ENCODE measurements around the gene PTPRN2. TPM values are rescaled to one million over a fixed set of nuclear protein-coding genes. Genes with fewer than 3 reads are reported as not detected.
A peak's percentile ranks its signal among the peaks of the same experiment; 100 is the strongest.

The PTPRN2 gene
- polyA plus RNA-seq, 6 donors from 2014 or later = 1.4 to 4.6 (median 3.8) TPM

DNA sequence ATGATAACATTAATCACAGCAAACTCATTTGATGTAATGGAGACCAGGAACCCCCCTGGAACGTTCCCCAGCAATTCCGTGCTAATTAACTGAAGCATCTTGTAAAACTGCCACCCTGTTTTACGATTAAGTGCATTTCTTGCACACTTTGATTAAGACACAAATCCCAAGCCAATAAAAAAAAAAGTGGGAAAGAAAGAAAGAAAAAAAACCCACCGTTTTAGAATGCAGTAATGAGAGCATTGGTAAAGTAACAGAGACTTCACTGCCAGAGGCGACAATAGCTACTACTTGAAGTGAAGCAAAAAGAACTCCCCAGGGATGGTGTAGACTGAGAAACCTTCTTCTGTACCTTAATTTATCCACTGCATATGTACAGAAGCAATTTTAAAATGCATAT lies 616.1 kb downstream of the PTPRN2 start:
- peaks cover 0 to 9% of the 10 kb centered on the region in 2 donors for H3K36me3 Mint-ChIP-seq
- no peak overlapping the region for H3K4me3 Mint-ChIP-seq
- DNase-seq (no peak), ATAC-seq (ENCODE audit: low read depth in 2 of 2) (no peak)
- H3K27me3 Mint-ChIP-seq = no peaks in the 10 kb centered on the region
- no peaks in the 10 kb centered on the region for H3K4me1 Mint-ChIP-seq
- H3K9me3 Mint-ChIP-seq = peaks cover 11 to 59% (median 34%) of the 10 kb centered on the region in 7 donors
- no peak overlapping the region for H3K27ac Mint-ChIP-seq

DNA sequence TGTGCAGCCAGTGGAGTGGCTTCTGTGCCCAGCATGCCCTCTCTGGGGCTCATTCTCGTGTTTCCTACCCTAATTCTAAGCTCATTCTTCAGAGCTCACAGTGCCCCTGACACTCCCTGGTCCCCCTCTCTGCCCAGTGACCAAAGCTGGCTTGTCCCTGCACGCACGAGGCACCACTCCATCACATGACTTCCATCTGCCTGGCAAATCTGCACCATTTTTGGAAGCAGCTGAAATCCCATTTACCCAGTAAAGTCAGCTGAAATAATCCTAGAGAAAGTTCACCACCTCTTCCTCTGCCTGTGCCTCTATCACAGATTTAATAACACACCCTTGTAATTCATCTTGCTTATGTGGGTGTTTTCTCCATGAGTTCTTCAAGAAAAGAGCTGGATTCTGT lies 616.9 kb downstream of the PTPRN2 start:
- Mint-ChIP-seq H3K27me3 (no peaks in the 10 kb centered on the region), H3K4me1 (no peaks in the 10 kb centered on the region), H3K27ac (no peak overlapping the region), H3K36me3 (peaks cover 0 to 9% of the 10 kb centered on the region in 2 donors), H3K9me3 (peaks cover 11 to 59% (median 32%) of the 10 kb centered on the region in 7 donors), H3K4me3 (no peak overlapping the region)
- DNase-seq (no peak), ATAC-seq (ENCODE audit: low read depth in 2 of 2) (no peak)

DNA sequence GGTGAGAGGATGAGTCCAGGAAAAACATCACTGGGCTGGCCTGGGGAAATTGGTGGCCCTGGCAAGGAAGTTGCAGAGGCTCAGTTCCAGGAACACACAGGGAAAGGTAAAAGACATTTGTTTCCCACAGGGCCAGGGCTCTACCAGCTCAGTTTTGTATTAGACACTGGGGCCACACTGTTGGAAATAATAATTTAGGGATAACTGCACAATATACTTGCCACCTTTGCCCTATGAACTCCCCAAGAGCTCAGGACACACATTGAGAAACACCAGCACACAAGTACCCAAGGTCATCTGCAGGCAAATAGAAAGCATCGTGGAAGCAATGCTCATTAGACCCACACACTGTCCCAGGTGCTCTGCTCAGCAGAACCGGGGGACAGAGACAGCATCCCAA lies 617.6 kb downstream of the PTPRN2 start:
- Mint-ChIP-seq H3K27me3 (peaks cover 0 to under 1% (median 0%) of the 10 kb centered on the region in 3 donors), H3K9me3 (peaks cover 4 to 54% (median 25%) of the 10 kb centered on the region in 7 donors), H3K27ac (no peak overlapping the region), H3K4me1 (no peaks in the 10 kb centered on the region), H3K4me3 (no peak overlapping the region), H3K36me3 (peaks cover 0 to 2% of the 10 kb centered on the region in 2 donors)
- DNase-seq (no peak), ATAC-seq (ENCODE audit: low read depth in 2 of 2) (no peak)

DNA sequence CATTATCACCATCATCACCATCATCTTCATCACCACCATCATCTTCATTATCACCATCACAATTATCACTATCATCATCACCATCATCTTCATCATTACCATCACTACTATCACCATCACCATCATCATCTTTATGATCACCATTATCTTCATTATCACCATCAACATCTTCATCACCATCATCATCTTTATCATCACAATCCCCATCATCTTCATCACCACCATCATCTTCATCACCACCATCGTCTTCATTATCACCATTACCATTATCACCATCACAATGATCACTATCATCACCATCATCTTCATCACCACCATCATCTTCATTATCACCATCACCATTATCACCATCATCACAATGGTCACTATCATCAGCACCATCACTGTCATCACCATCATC lies 621.1 kb downstream of the PTPRN2 start:
- H3K4me3 Mint-ChIP-seq = no peak overlapping the region
- H3K4me1 Mint-ChIP-seq = no peaks in the 10 kb centered on the region
- no peak for ATAC-seq (ENCODE audit: low read depth in 2 of 2)
- H3K27ac Mint-ChIP-seq = no peak overlapping the region
- H3K27me3 Mint-ChIP-seq = peaks cover 0 to 5% (median 0%) of the 10 kb centered on the region in 3 donors
- DNase-seq = no peak
- peaks cover 6 to 31% (median 10%) of the 10 kb centered on the region in 7 donors for H3K9me3 Mint-ChIP-seq
- H3K36me3 Mint-ChIP-seq = no peaks in the 10 kb centered on the region

DNA sequence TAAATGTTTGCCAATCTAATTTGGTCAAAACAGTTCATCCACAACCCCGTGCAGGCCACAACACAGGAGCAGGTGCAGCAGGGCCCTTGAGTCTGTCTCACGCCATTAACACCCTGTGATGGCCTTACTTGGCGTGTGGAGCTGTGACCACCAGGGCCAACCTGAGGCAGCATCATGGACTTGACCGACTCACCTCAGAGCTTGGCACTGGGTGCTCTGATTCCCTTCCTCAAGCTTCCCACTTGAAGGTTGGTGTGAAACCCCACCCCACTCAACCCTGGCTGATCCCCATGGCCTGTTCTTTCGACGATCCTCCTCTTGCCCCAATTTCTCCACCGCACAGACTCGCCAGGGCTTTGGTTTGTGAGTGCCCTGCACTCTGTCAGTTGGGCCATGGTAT lies 623.1 kb downstream of the PTPRN2 start:
- no peak for DNase-seq
- ATAC-seq (ENCODE audit: low read depth in 2 of 2) = no peak
- H3K4me3 Mint-ChIP-seq = peak overlapping the region in 1 of 8 donors; percentile 57
- H3K27ac Mint-ChIP-seq = no peak overlapping the region
- peaks cover 0 to 19% (median 7%) of the 10 kb centered on the region in 7 donors for H3K9me3 Mint-ChIP-seq
- H3K4me1 Mint-ChIP-seq = no peaks in the 10 kb centered on the region
- peaks cover 0 to 11% (median 0%) of the 10 kb centered on the region in 3 donors for H3K27me3 Mint-ChIP-seq
- no peaks in the 10 kb centered on the region for H3K36me3 Mint-ChIP-seq

DNA sequence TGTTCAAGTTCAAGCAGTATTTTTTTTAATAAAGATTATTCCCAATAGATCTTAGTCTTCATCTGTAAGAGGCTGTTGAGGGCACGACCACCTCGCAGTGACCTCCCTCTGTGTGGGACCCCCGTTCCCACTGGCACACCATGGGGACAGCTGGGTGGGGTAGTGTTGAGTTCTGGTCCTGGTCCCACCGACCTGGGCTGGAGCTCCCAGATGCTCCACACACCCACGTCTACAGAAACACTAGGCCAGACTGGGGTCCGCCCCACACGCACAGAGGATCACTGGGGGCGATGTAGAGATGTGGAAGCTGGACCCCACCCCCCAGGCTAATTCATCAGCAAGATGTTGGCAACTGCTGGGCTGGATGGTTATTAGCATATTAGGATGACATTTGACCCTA lies 623.6 kb downstream of the PTPRN2 start:
- no peak overlapping the region for H3K4me3 Mint-ChIP-seq
- H3K4me1 Mint-ChIP-seq = no peaks in the 10 kb centered on the region
- no peaks in the 10 kb centered on the region for H3K36me3 Mint-ChIP-seq
- H3K27ac Mint-ChIP-seq = no peak overlapping the region
- no peak for DNase-seq
- no peak for ATAC-seq (ENCODE audit: low read depth in 2 of 2)
- H3K9me3 Mint-ChIP-seq = peaks cover 2 to 18% (median 5%) of the 10 kb centered on the region in 7 donors
- peaks cover 0 to 11% (median 0%) of the 10 kb centered on the region in 3 donors for H3K27me3 Mint-ChIP-seq

DNA sequence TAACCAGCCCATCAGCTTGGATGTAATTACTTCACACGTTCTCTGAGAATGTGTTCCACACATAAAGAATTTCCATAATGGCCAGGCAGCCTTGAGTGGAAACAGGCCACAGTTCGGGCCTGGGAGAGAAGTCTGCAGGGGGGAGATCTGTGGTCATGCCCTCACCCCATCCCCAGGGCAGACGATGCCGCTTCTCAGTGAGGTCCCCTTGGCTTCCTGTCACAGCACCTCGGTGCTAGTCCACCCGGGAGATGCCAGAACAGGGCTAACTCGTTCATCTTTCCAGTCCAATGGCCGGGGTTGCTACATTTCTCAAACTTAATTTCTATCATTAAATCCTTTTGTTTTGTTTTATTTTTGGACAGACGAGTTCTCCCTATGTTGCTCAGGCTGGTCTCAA lies 624.1 kb downstream of the PTPRN2 start:
- H3K27me3 Mint-ChIP-seq = peaks cover 0 to 11% (median 0%) of the 10 kb centered on the region in 3 donors
- no peak overlapping the region for H3K4me3 Mint-ChIP-seq
- no peaks in the 10 kb centered on the region for H3K4me1 Mint-ChIP-seq
- no peak overlapping the region for H3K27ac Mint-ChIP-seq
- H3K36me3 Mint-ChIP-seq = no peaks in the 10 kb centered on the region
- peaks cover 2 to 19% (median 3%) of the 10 kb centered on the region in 7 donors for H3K9me3 Mint-ChIP-seq
- DNase-seq (no peak), ATAC-seq (ENCODE audit: low read depth in 2 of 2) (no peak)

DNA sequence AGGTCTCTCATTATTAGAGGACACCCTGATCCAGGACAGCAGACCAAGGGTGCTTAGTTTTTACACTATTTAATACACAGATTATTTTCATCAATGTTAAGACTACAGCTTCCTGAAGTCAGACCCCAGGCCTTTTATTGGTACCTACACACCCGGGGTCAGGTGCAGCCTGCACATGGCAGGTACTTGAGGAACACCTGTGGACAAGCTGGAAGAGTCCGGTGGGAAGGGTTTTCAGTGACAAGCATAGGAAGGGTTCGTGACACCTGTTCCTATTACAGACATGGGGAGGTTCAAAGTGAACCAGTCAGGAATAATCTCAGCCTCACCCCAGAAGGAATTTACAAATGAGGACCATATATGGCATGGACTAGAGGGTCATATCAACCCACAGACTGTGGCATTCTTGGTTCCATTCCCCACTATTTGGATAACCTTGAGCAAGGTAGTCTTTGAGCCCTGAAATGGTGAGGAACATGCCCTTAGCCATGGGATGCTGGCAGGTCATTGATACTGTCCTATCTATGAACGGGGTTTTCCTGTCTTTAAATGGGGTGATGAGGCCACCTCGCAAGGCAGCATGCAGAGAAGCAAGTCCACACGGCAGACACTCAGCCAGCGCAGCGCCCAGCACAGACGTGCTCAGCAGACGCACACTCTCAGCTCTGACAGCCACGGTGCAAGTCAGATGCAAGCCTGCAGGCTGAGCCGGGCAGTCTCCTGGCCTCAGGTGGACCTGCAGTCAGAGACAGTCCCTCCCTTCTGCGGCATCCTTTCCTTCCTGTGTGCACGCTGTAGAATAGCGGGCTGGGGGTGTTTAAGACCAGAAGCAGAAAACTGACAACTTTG lies 624.9 kb downstream of the PTPRN2 start:
- Mint-ChIP-seq H3K9me3 (peaks cover 0 to 13% (median 6%) of the 10 kb centered on the region in 7 donors), H3K36me3 (no peaks in the 10 kb centered on the region), H3K4me1 (no peaks in the 10 kb centered on the region), H3K4me3 (no peak overlapping the region), H3K27ac (no peak overlapping the region), H3K27me3 (peaks cover 0 to 11% (median 4%) of the 10 kb centered on the region in 3 donors)
- DNase-seq (no peak), ATAC-seq (ENCODE audit: low read depth in 2 of 2) (no peak)

DNA sequence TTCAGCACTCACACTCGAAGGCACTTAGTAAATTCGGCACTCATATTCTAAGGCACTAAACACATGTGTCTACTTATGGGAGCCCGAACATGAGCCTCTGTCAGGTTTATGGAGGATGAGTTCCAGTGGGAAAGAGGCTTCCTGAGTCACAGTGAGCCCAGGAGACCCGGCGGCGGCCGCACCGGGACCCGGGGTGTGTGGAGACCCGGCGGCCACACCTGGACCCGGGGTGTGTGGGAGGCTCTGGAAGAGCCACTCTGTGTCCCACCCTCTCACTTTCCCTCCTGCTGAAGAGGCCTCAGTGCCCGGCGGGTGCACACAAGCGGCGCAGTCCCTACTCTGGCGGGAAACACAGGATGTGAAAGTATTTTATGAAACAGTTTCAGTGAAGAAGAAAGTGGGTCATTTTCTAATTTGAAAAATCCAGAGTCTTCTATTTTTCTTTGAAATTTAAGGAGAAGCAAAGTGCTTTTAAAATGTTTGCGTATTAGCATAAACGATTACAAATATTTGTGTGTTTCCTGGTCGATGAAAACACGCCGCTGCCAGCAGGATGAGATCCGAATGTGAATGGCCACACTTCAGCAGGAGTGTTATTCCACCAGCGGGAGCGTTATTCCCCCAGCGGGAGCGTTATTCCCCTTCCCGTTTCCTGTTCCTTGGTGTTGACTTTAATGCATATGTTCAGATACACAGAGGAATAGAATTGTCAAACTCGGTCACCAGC lies 625.7 kb downstream of the PTPRN2 start:
- Mint-ChIP-seq H3K4me3 (no peak overlapping the region), H3K9me3 (peaks cover 0 to 13% (median 7%) of the 10 kb centered on the region in 7 donors)

DNA sequence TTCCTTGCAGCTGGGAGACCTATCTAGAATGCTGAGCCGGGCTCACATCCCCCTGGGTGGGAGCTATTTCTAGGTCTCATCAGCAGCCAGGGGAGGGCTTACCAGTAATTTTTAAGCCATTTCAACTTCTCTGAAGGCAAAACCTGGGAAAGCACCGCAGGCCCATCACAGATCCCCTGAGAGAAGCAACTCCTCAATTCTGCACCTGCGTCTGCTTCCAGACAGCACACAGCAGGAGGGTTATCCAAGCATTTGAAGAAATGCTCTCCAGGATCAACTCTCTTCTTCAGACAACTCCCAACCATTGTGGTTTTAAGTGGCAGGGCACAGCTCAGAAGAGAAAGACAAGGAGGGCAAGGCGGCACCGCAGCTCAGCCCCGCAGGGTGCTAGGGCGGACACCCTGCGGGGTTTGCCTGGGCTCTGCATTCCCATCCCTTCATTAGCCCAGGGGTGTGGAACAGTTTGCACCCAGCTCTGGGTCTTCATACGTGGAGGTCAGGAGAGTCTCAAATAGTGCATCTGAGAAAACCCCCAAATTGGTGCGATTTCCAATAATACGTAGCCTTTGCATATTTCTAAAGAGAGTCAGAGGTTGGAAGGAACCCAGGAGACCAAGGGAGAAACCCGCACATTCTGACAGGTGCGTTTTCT lies 632.1 kb downstream of the PTPRN2 start:
- Mint-ChIP-seq H3K4me3 (no peak overlapping the region), H3K27ac (no peak overlapping the region), H3K27me3 (peaks cover 0 to 7% (median 4%) of the 10 kb centered on the region in 3 donors), H3K36me3 (no peaks in the 10 kb centered on the region), H3K4me1 (no peaks in the 10 kb centered on the region), H3K9me3 (peaks cover 0 to 10% (median 7%) of the 10 kb centered on the region in 7 donors)
- no peak for ATAC-seq (ENCODE audit: low read depth in 2 of 2)
- no peak for DNase-seq

More for the DNA sequence above, 625.7 kb downstream of the PTPRN2 start:
- DNase-seq (no peak), ATAC-seq (ENCODE audit: low read depth in 2 of 2) (no peak)
- no peak overlapping the region for H3K27ac Mint-ChIP-seq
- H3K27me3 Mint-ChIP-seq = peaks cover 0 to 11% (median 4%) of the 10 kb centered on the region in 3 donors
- H3K4me1 Mint-ChIP-seq = no peaks in the 10 kb centered on the region
- H3K36me3 Mint-ChIP-seq = no peaks in the 10 kb centered on the region

DNA sequence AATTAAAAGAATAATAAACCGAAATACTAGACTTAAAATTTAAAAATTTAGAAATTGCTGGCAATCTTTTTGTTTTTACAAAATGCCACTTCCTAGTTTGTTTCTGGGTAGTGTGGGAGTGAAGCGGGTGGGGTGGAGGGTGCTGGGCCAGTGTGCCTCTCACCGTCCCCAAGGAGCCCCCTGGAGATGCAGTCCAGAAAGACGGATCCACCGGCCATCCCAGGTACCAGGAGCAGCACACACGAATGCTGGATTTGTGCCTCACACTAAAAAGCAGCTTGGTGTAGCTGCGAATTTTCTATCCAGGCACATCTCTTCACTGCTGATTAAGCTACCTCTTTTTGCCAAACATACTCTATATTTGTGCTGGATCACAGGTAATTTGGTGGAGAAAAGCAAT lies 632.7 kb downstream of the PTPRN2 start:
- no peak for ATAC-seq (ENCODE audit: low read depth in 2 of 2)
- Mint-ChIP-seq H3K36me3 (no peaks in the 10 kb centered on the region), H3K27ac (no peak overlapping the region), H3K4me1 (no peaks in the 10 kb centered on the region), H3K4me3 (no peak overlapping the region), H3K27me3 (peaks cover 0 to 7% (median 4%) of the 10 kb centered on the region in 3 donors), H3K9me3 (peaks cover 0 to 13% (median 7%) of the 10 kb centered on the region in 7 donors)
- no peak for DNase-seq

DNA sequence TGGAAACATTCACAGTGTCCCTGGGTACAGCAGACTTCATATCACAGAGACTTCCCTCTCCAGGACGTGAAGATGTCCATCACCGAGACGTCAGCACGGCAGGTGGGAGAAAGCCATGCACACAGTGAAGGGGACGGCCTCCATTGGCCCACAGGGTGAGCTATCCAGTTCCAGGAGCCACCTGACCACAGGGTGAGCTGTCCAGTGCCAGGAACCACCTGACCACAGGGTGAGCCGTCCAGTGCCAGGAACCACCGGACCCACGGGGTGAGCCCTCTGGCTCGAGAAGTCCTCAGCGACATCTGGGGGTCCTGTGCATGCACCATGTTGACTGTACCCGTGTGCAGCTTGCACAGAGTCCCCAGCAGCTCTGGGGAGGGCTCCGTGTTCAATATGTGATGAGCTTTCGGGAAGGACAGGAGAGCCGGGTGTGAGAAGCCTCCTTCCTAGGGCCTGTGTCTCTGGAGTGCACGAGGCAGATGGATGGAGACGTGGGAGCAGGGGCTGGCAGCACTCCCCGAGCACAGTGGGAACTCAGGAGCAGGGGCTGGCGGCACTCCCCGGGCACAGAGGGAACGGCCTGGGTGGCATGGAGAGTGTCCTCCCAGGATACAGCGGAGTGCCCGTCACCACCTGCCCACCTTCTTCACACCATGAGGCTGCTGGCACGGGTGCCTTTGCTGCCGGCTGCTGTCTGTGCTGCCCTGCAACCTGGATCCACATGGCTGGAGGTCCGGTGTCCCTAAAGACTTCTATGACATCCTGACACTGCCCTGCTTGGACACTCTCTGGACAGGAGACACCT lies 634.6 kb downstream of the PTPRN2 start:
- peaks cover 0 to 12% (median 2%) of the 10 kb centered on the region in 7 donors for H3K9me3 Mint-ChIP-seq
- no peaks in the 10 kb centered on the region for H3K36me3 Mint-ChIP-seq
- no peak for ATAC-seq (ENCODE audit: low read depth in 2 of 2)
- no peak overlapping the region for H3K4me3 Mint-ChIP-seq
- DNase-seq = no peak
- H3K27ac Mint-ChIP-seq = no peak overlapping the region
- peaks cover 0 to 7% (median 2%) of the 10 kb centered on the region in 3 donors for H3K27me3 Mint-ChIP-seq
- no peaks in the 10 kb centered on the region for H3K4me1 Mint-ChIP-seq
